Measurements from ENCODE around the gene PEX7.
"Not testable (repeated sequence)": the region's sequence is repeated elsewhere in the genome, so short reads cannot be mapped to it uniquely, and the experiment has no call there.

Gene PEX7

GRCh38 chr6:136959471-136959891 is 137.1 kb downstream of the PEX7 start:
- DNase-seq: no peak

GRCh38 chr6:136959935-136960334 is 137.5 kb downstream of the PEX7 start:
- DNase-seq: not testable (repeated sequence)

GRCh38 chr6:136960781-136961180 is 138.4 kb downstream of the PEX7 start:
- DNase-seq: no peak

GRCh38 chr6:136961848-136962247 is 139.5 kb downstream of the PEX7 start:
- no peak for DNase-seq

GRCh38 chr6:136962661-136963060 is 140.3 kb downstream of the PEX7 start:
- DNase-seq: no peak

- no peak for DNase-seq
Observed at GRCh38 chr6:136963259-136963658, 140.9 kb downstream of the PEX7 start.

Measured in cortex of kidney (tissue), 1 donor.